ENCODE results near the gene WNT5B.

DNA sequence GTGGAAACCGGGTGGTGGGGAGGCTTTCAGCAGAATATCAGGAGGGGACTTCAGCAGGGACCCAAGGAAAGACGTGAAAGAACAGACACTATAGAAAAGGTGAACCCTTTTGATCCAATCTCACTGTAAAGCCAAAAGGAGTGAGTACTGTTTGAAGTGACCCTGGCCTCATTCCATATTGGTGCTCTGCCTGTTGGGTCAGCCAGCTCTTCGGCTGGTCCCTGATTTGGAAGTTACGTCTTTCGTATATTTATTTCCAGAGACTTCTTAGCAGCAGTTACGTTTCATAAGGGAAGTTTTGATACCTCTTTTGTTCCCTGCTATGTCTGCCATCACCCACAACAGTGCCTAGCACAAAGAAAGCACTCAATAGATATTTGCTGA, 21.9 kb downstream of the WNT5B start:
- TF ChIP-seq HNF4G (IDR thresholded peaks at IDR 0.05) (no peak), JUND (IDR thresholded peaks at IDR 0.05) (no peak), RAD21 (IDR thresholded peaks at IDR 0.05) (no peak)
- TF ChIP-seq, protein P1, sequence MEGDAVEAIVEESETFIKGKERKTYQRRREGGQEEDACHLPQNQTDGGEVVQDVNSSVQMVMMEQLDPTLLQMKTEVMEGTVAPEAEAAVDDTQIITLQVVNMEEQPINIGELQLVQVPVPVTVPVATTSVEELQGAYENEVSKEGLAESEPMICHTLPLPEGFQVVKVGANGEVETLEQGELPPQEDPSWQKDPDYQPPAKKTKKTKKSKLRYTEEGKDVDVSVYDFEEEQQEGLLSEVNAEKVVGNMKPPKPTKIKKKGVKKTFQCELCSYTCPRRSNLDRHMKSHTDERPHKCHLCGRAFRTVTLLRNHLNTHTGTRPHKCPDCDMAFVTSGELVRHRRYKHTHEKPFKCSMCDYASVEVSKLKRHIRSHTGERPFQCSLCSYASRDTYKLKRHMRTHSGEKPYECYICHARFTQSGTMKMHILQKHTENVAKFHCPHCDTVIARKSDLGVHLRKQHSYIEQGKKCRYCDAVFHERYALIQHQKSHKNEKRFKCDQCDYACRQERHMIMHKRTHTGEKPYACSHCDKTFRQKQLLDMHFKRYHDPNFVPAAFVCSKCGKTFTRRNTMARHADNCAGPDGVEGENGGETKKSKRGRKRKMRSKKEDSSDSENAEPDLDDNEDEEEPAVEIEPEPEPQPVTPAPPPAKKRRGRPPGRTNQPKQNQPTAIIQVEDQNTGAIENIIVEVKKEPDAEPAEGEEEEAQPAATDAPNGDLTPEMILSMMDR (IDR thresholded peaks at IDR 0.05; ENCODE audit: low read depth, low read length, missing input control): no peak
